Lower leg skin (tissue), 3 donors: ENCODE results near the gene MAP2K1.

ENCODE experiments used
- CTCF ChIP-seq, 3 donors: fragments of 450-650 bp; IDR thresholded peaks; one replicate each; pipeline ENCODE4 v1.5.1; 2016; ENCODE audit warnings: antibody characterized with exemption in 3 of 3, mild to moderate bottlenecking in 3 of 3, moderate library complexity in 2 of 3
- POLR2A ChIP-seq, 2 donors: fragments of 450-650 bp; IDR thresholded peaks; one replicate each; pipeline ENCODE4 v1.6.1; 2016 to 2017; ENCODE audit warnings: antibody characterized with exemption in 2 of 2, mild to moderate bottlenecking in 1 of 2, moderate library complexity in 1 of 2

- TF ChIP-seq CTCF (IDR thresholded peaks at IDR 0.05): no peak
- TF ChIP-seq POLR2A (IDR thresholded peaks at IDR 0.05): no peak
These were observed 121.7 kb downstream of the MAP2K1 start for GRCh38 chr15:66508293-66508883.
